ENCODE data around the gene TRIM7. TPM values are rescaled to one million over a fixed set of nuclear protein-coding genes. Genes with fewer than 3 reads are reported as not detected.

The TRIM7 gene
- total and polyA plus RNA-seq, 2 donors (not counting 1 experiment from before 2014, with no cell fraction given): 1.7 to 7.4 TPM

GRCh38 chr5:181194489-181195248 is 10.3 kb downstream of the TRIM7 start:
- CTCF ChIA-PET: interaction anchor here (7.7 kb wide), 1 partner anchor 10 kb away, joined by 105 read pairs; the partner anchor contains the start of gene TRIM7
- H3K27me3 Mint-ChIP-seq: peaks cover 4% of the 10 kb centered on the region

More at GRCh38 chr5:181194489-181195248, 10.3 kb downstream of the TRIM7 start:
- H3K9me3 ChIP-seq (ENCODE audit: control extremely low read depth in 1 of 3, control insufficient read depth in 2 of 3, insufficient read depth in 1 of 3, low read length in 2 of 3): peaks cover 0 to 9% (median 0%) of the 10 kb centered on the region in 3 donors
- H2AFZ ChIP-seq (ENCODE audit: insufficient read depth, low read depth, low read length, poor library complexity, severe bottlenecking): no peak overlapping the region
- Mint-ChIP-seq H3K4me3 (no peak overlapping the region), H3K9me3 (ENCODE audit: insufficient read depth) (no peaks in the 10 kb centered on the region), H3K27ac (no peak overlapping the region), H3K4me1 (peaks cover 39% of the 10 kb centered on the region)
- DNase-seq: no peak
- POLR2A ChIA-PET: interaction anchor here (0.8 kb wide), 1 partner anchor 28 kb away, joined by 3 read pairs; no protein-coding TSS in a partner anchor
- no peak for TF ChIP-seq CTCF (IDR thresholded peaks at IDR 0.05)
- no peak for TF ChIP-seq EZH2 (IDR thresholded peaks at IDR 0.05; ENCODE audit: borderline replicate concordance, insufficient read depth, low read depth, low read length, poor library complexity, severe bottlenecking)
- H3K36me3 ChIP-seq (replicated peaks in 1 of 2; ENCODE audit: control extremely low read depth in 1 of 2, control insufficient read depth in 1 of 2, extremely low read depth in 1 of 2, insufficient read depth in 2 of 2, low read length in 1 of 2): no peaks in the 10 kb centered on the region
- no peaks in the 10 kb centered on the region for H4K20me1 ChIP-seq (ENCODE audit: control insufficient read depth, insufficient read depth, low read length, poor library complexity, severe bottlenecking)
- H3K79me2 ChIP-seq (ENCODE audit: control insufficient read depth, insufficient read depth, low read length): no peaks in the 10 kb centered on the region
- no peak overlapping the region for H3K9ac ChIP-seq (ENCODE audit: low read length)
- intact Hi-C loops (cut with micrococcal nuclease): no loop called here
- no peak overlapping the region for H3K4me2 ChIP-seq (replicated peaks; ENCODE audit: low read depth, low read length, poor library complexity, severe bottlenecking)
- H3K27me3 ChIP-seq (replicated peaks in 1 of 4; ENCODE audit: control extremely low read depth in 1 of 4, control insufficient read depth in 3 of 4, insufficient read depth in 4 of 4, low read length in 3 of 4): no peaks in the 10 kb centered on the region
- H3K4me1 ChIP-seq (ENCODE audit: control insufficient read depth in 2 of 2, insufficient read depth in 2 of 2, low read length in 2 of 2): peaks cover 18 to 19% of the 10 kb centered on the region in 2 donors
- H3K4me3 ChIP-seq (ENCODE audit: control extremely low read depth in 1 of 5, extremely low read depth in 1 of 5, insufficient read depth in 1 of 5, low read depth in 2 of 5, low read length in 4 of 5): no peak overlapping the region
- WGBS (ENCODE audit: insufficient coverage): 93% methylated on average over 20 of the region's 21 CpGs
- no peak for ATAC-seq (ENCODE audit: low read depth)
- H3K27ac ChIP-seq (ENCODE audit: low read length in 2 of 2): no peak overlapping the region
